GM19438 (cell line): ENCODE data around the gene EVC.
"Not testable (repeated sequence)": the region's sequence is repeated elsewhere in the genome, so short reads cannot be mapped to it uniquely, and the experiment has no call there.

Experiments
- ATAC-seq: cut with Tn5 transposase; IDR thresholded peaks from one replicate; pipeline ENCODE4 v1.9.1; 2021; ENCODE audit warnings: low read depth; ENCODE audit not compliant: unreplicated experiment

EVC gene

GRCh38 chr4:5836943-5837342, 125.9 kb downstream of the EVC start:
- ATAC-seq, result no peak

DNA sequence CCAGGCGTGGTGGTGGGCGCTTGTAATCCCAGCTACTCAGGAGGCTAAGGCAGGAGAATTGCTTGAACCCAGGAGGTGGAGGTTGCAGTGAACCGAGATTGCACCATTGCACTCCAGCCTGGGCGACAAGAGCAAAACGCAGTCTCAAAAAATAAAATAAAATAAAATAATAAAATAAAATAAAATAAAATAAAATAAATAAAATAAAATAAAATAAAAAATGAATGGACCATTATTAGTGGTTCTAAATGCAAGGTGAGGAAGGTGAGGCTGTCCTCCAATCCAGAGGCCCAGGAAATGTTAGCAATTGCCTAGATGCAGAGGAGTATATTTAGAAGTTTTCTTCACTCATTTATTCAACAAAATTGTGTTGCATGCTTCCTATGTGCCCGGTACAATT, 126.5 kb downstream of the EVC start:
- not testable (repeated sequence) for ATAC-seq

- no peak for ATAC-seq
Observed at GRCh38 chr4:5839332-5839731, 128.3 kb downstream of the EVC start.

DNA sequence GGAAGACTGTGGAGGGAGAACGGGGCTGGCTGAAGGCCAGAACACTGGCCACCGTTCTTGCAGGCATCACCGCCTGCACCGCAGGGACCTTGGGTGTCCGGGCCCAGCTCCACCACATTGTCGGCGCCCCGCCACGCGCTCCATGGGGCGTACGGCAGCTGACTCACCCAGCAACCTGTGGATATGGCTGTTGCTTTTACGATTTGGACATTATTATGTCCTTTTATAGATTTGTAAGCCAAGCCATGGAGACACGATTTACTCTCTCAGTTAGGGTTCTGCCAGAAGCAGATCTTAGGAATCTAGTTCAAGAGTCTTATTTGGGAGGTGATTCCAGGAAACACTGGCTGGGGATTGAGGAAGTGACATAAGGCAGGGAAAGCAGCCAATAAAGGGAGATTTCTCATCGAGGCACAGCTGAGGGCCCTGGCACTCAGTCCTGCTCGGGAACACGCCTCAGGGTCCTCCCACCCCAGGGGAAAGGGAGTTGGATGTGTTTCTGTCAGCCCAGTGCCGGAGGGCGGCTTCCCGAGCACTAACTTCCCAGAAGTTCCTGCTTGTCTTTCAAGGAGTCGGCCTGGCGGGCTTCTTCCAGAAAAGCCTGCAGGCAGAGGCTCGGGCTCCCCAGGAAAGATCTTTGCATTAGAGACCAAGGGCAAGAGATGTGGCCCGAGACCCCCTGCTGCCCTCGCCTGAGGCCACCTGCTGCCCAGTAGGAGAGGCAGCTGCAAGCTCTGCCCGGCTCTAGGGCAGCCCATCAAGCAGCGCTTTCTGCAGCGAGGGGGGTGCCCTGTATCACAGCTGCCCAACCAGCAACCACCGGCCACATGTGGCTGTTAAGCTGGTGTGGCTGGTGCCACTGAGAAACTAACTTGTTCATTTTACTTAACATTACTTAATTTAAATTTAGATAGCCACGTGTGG, 129.0 kb downstream of the EVC start:
- no peak for ATAC-seq

DNA sequence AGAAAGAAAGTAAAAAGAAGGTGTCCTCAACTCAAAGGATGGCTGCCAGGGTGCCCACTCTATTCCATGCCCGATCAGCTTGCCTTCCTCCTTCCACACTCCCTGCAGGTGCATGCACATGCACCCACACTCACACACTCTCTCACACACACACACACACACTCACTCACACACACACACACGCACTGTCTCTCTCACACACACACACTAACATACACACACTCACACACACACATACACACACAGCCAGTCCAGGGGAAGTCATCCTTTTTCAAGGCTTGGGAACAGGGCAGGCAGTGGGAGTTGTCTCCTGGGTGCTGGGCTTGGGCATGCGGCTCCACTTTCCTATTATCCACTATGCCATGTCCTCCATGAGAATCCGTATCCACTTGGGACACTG, 131.5 kb downstream of the EVC start:
- no peak for ATAC-seq

GRCh38 chr4:5843573-5844530, 132.9 kb downstream of the EVC start:
- no peak for ATAC-seq

- no peak for ATAC-seq
Observed at GRCh38 chr4:5845035-5845905, 134.3 kb downstream of the EVC start.

- ATAC-seq, result no peak
Observed at GRCh38 chr4:5851637-5852301, 140.8 kb downstream of the EVC start.

- no peak for ATAC-seq
Observed at GRCh38 chr4:5852523-5853202, 141.7 kb downstream of the EVC start.

DNA sequence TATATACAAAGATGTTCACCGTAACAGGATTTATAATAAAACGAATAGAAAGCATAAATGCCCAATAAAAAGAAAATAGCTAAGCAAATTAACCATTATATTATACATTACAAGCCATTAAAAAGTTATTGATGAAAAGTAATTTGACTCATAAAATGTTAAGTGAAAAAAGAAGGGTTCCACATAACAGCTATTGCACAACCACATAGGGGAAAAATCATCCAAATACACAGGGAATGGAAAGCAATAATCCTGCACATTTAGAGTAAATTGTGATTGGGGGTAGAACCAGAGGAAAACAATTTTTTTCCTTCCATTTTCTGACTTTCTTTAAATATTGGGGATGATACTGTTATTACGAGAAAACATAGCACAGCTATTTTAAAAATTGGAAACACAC, 143.9 kb downstream of the EVC start:
- no peak for ATAC-seq

DNA sequence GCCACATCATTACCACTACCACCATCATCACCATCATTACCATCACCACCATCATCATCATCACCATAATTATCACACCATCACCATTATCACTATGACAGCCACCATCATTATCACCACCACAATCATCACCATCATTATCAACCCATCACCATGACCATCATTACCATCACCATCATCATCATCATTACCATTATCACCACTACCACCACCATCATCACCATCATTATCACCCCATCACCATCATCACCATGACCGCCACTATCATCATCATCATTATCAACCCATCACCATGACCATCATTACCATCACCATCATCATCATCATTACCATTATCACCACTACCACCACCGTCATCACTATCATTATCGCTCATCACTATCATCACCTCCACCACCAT, 145.4 kb downstream of the EVC start:
- not testable (repeated sequence) for ATAC-seq

- no peak for ATAC-seq
Observed at GRCh38 chr4:5857199-5857598, 146.2 kb downstream of the EVC start.

GRCh38 chr4:5858020-5858769, 147.2 kb downstream of the EVC start:
- no peak for ATAC-seq

DNA sequence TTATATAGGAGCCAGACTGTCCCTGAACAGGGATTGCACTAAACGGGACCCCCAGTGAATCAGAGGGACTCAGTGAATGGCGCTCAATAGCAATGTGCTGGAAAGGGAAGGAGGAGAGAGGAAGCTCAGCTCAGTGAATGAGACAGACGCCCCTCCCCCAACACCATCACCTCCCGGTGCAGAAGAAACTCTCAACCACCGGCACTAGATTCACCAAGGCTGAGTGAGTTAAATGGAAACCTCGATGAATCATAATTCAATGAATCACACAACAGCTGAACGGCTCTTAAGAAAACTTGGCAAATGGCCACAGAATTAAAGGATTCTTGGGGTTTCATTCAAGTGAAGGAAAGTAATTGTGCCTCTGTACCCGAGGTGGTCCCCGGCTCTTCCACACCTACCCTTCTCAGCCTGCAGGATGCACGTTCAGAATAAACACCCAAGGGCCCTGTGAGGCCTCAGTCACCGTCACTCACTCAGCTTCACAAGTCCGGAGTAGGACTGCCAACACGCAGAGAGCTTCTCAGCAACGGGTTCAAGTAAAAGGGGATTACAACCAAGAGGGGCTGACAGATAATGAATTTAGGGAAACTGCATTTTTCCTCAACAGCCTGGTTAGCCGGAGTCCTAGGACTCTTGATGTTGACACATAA, 152.6 kb downstream of the EVC start:
- no peak for ATAC-seq
